ENCODE data around the gene NTRK2. TPM values are rescaled to one million over a fixed set of nuclear protein-coding genes. Genes with fewer than 3 reads are reported as not detected.
A peak's percentile ranks its signal among the peaks of the same experiment; 100 is the strongest.

Gene NTRK2
- total and polyA plus RNA-seq, 10 of the 15 experiments (the other 5 are each of a cell fraction or from before 2014, with no cell fraction given) = 0.42 to 4.6 (median 0.65) TPM

DNA sequence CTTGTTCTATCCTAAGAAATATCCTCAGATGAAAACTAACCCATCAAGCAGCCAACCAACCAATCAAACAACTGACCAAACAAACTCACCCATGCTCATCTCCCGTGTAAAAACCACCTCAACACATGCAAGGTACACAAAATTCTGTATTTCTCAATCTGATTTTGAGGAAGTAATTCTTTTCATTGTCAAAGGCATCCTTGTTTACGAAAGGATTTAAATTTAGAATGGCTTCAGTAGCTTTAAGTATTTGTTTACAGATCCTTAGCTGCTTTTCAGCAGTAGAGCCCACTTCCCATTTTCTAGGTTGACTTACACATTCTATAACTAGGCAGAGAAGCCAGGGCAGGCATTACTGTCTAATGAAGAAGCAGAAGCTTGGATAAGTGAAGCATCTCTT is 78.6 kb downstream of the NTRK2 start (continued):
- TF ChIP-seq EP300 (IDR thresholded peaks at IDR 0.05; ENCODE audit: borderline replicate concordance in 1 of 2, control insufficient read depth in 1 of 2, low read depth in 2 of 2, low read length in 2 of 2) (peak; percentile 51 to 71; a peak in 2 of 4 replicates), EZH2 (IDR thresholded peaks at IDR 0.05; ENCODE audit: borderline replicate concordance, control insufficient read depth, low read depth, low read length) (no peak), HDGF (IDR thresholded peaks at IDR 0.05) (no peak), ZNF207 (IDR thresholded peaks at IDR 0.05; ENCODE audit: borderline replicate concordance) (no peak), BACH1 (IDR thresholded peaks at IDR 0.05; ENCODE audit: borderline replicate concordance) (no peak), CHD2 (IDR thresholded peaks at IDR 0.05; ENCODE audit: borderline replicate concordance, low read depth, low read length) (no peak), MTA2 (IDR thresholded peaks at IDR 0.05; ENCODE audit: low read depth) (peak; percentile 72), ZZZ3 (IDR thresholded peaks at IDR 0.05; ENCODE audit: control insufficient read depth, insufficient read length, low read depth) (no peak), IKZF2 (IDR thresholded peaks at IDR 0.05) (peak; percentile 81 to 88)
- TF ChIP-seq, protein P1, sequence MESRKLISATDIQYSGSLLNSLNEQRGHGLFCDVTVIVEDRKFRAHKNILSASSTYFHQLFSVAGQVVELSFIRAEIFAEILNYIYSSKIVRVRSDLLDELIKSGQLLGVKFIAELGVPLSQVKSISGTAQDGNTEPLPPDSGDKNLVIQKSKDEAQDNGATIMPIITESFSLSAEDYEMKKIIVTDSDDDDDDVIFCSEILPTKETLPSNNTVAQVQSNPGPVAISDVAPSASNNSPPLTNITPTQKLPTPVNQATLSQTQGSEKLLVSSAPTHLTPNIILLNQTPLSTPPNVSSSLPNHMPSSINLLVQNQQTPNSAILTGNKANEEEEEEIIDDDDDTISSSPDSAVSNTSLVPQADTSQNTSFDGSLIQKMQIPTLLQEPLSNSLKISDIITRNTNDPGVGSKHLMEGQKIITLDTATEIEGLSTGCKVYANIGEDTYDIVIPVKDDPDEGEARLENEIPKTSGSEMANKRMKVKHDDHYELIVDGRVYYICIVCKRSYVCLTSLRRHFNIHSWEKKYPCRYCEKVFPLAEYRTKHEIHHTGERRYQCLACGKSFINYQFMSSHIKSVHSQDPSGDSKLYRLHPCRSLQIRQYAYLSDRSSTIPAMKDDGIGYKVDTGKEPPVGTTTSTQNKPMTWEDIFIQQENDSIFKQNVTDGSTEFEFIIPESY (IDR thresholded peaks at IDR 0.05) = no peak
- TF ChIP-seq, protein P2, sequence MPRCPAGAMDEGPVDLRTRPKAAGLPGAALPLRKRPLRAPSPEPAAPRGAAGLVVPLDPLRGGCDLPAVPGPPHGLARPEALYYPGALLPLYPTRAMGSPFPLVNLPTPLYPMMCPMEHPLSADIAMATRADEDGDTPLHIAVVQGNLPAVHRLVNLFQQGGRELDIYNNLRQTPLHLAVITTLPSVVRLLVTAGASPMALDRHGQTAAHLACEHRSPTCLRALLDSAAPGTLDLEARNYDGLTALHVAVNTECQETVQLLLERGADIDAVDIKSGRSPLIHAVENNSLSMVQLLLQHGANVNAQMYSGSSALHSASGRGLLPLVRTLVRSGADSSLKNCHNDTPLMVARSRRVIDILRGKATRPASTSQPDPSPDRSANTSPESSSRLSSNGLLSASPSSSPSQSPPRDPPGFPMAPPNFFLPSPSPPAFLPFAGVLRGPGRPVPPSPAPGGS (IDR thresholded peaks at IDR 0.05; ENCODE audit: borderline replicate concordance, insufficient read depth, low read depth, low read length, poor library complexity, severe bottlenecking) = no peak
- TF ChIP-seq, protein P3, sequence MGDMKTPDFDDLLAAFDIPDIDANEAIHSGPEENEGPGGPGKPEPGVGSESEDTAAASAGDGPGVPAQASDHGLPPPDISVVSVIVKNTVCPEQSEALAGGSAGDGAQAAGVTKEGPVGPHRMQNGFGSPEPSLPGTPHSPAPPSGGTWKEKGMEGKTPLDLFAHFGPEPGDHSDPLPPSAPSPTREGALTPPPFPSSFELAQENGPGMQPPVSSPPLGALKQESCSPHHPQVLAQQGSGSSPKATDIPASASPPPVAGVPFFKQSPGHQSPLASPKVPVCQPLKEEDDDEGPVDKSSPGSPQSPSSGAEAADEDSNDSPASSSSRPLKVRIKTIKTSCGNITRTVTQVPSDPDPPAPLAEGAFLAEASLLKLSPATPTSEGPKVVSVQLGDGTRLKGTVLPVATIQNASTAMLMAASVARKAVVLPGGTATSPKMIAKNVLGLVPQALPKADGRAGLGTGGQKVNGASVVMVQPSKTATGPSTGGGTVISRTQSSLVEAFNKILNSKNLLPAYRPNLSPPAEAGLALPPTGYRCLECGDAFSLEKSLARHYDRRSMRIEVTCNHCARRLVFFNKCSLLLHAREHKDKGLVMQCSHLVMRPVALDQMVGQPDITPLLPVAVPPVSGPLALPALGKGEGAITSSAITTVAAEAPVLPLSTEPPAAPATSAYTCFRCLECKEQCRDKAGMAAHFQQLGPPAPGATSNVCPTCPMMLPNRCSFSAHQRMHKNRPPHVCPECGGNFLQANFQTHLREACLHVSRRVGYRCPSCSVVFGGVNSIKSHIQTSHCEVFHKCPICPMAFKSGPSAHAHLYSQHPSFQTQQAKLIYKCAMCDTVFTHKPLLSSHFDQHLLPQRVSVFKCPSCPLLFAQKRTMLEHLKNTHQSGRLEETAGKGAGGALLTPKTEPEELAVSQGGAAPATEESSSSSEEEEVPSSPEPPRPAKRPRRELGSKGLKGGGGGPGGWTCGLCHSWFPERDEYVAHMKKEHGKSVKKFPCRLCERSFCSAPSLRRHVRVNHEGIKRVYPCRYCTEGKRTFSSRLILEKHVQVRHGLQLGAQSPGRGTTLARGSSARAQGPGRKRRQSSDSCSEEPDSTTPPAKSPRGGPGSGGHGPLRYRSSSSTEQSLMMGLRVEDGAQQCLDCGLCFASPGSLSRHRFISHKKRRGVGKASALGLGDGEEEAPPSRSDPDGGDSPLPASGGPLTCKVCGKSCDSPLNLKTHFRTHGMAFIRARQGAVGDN (IDR thresholded peaks at IDR 0.05) = no peak
